Frontal cortex (tissue), 4 donors: ENCODE measurements around the gene NOX5. TPM values are rescaled to one million over a fixed set of nuclear protein-coding genes. Genes with fewer than 3 reads are reported as not detected.

ENCODE experiments used
- DNase-seq, 2 donors: peaks; one replicate each; pipeline ENCODE4 v3.0.0; 2012; ENCODE audit warnings: low spot score in 2 of 2
- FAIRE-seq: peaks from 2 replicates; lab custom pipeline; 2012; peaks lifted over from hg19 to GRCh38; lab: Jason Lieb, UNC
- total RNA-seq: library from RNA; depleted of rRNA; stranded (reverse); fragments of >200 nt; gene quantifications from one replicate; pipeline ENCODE4 v1.2.3, GENCODE V29; 2014
- donor health status: control.
- donor health status: control.
- donor health status: control.

Gene NOX5
- total RNA-seq, 1 donor from 2014 or later, result under 0.01 TPM

DNA sequence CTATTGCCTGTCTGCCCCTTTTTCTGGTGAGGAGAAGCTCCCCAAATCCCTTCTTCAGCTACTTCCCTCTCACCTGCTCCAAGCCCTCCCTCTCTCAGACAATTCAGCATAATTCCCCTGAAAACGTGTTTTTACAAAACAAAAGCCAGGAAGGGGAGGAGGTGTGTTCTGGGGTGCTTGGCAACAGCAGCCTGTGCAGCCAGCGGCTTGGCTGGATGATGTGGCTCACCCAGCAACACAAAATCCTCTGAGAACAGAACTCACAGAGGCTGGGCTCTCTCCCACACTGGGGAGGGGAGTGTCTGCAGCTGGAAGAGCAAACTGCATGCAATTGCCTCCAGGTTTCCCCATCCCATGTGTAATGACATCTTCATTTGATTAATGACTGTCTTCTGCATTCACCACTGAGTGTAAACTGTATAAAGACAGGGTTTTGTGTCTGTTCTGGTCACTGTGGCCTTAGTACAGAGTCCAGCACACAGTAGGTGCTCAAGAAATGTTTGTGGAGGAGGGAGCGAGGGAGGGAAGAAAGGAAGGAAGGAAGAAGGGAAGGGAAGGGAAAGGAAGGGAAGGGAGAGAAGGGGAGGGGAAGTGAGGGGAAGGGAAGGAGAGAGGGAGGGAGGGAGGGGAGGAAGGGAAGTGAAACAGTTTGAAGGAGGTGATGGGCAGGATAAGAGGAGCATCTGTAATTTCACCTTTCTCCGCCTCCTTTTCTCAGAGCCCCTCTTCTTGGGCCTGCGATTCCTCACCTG lies 75.9 kb downstream of the NOX5 start:
- no peak for DNase-seq

GRCh38 chr15:69091654-69092053 lies 77.2 kb downstream of the NOX5 start:
- no peak for FAIRE-seq
- no peak for DNase-seq

More for the DNA sequence above, 75.9 kb downstream of the NOX5 start:
- FAIRE-seq, result no peak

DNA sequence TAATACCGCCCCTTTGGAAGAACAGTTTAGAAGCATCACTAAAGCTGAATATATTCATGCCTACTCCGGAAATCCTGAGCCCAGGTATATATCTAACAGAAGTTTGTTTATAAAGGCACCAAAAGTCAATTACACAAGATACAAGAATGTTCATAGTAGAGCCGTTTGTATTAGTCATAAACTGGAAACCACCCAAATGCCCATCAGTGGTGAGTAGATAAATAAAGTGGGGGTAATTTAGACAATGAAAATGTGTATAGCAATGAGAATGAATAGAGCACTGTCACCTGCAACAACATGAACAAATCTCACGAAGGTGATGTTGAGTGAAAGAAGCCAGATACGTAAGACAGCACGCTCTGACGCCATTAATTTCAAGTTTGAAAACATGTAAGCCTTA lies 77.7 kb downstream of the NOX5 start:
- FAIRE-seq, result no peak
- no peak for DNase-seq

- FAIRE-seq, result no peak
- DNase-seq, result no peak
These were observed 78.6 kb downstream of the NOX5 start for GRCh38 chr15:69093127-69093526.

- FAIRE-seq, result no peak
- no peak for DNase-seq
These were observed 79.1 kb downstream of the NOX5 start for GRCh38 chr15:69093614-69094013.

DNA sequence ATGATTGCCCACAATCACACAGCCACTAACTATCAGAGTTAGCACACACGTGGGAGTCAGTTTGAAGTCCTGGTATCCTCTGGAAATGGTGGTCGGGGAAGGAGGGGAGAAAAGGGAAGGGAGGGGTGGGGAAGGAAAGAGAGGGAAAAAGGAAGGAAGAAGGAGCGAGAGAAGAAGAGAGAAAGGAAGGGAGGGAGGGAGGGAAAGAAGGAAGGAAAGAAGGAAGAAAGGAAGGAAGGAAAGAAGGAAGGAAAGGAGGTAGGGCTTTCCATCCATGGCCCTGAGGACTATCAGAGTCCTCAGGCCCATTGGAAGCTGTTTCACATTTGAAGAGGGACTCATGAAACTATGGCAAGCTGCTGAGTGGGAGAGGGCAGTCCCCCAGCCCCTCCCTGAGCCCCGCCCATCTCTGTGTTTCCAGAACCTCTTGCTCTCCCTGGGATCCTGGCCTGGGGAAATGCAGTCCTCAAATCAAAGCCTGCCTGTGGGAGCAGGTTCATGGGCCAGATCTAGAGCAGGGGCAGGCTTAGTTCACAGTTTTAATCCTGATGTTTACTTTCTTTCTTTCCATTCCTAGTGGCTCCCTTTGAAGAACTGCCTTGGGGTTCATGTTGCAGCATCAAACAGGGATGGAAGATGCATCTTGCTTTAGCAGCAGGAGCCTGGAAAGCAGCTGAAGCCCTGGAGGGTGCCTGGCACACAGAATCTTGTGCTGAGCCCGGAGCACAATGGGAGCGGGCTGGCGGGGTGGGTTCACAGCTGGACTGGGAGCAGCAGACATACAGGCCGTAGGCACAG lies 79.8 kb downstream of the NOX5 start:
- FAIRE-seq (no peak), DNase-seq (no peak)

DNA sequence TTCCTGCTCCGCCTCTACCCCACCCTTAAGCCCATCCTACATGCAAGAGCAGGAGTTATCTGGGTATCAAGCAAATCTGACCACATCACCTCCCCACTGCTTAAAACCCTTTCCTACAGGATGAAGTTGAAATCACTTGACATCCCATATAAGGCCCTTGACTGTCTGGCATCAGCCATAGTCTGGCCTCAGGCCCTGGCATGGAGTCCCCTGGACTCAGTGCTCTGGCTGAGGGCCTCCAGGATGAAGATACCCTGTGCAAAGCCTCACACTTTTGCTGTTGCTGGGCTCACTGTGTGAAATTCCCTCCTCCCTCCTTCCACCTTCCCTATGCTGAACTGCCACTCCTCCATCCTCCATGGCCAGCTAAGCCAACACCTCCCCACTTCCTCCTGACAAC lies 80.8 kb downstream of the NOX5 start:
- FAIRE-seq, result no peak
- DNase-seq, result no peak

DNA sequence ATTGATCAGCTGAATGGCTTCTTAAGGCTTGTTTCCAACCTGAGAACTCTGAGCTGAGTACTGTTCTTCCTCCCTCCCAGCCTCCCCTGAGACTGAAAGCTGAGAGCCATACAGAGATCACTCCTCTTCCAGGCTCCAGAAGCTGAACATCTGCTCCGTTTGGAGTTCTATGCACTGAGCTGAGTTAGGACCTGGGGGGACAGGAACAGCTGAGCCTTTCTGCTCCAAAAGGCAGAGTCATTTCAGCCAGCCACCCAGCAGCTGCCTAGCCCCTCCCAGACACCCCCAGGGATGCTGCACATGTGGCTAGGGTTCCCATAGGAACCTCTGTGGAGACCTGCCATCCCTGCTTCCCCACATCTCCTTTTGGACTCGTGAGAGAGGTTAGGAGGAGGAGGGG lies 81.7 kb downstream of the NOX5 start:
- FAIRE-seq (no peak), DNase-seq (no peak)

GRCh38 chr15:69096626-69097025 lies 82.1 kb downstream of the NOX5 start:
- no peak for FAIRE-seq
- DNase-seq, result no peak

- FAIRE-seq, result no peak
- no peak for DNase-seq
These were observed 84.3 kb downstream of the NOX5 start for GRCh38 chr15:69098771-69099170.

DNA sequence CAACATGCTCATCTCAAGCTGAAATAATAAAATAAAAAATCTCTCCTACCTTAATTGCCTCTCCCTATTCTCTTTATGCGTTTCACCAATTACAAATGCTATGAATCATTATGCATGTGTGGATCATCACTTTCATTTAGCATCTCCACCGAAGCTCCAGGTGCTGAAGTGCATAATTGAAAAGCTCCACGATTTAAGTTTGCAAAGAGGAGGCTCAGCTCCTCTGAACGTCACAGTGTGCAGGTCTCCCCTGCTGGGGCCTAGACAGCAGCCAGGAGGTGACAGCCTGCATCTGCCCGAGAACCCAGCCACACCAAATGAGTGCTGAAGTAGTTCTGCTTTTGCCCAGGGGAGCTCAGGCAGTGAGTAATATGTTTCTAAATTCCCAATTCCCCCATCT lies 85.4 kb downstream of the NOX5 start:
- no peak for FAIRE-seq
- no peak for DNase-seq

- no peak for FAIRE-seq
- no peak for DNase-seq
These were observed 86.3 kb downstream of the NOX5 start for GRCh38 chr15:69100821-69101220.

DNA sequence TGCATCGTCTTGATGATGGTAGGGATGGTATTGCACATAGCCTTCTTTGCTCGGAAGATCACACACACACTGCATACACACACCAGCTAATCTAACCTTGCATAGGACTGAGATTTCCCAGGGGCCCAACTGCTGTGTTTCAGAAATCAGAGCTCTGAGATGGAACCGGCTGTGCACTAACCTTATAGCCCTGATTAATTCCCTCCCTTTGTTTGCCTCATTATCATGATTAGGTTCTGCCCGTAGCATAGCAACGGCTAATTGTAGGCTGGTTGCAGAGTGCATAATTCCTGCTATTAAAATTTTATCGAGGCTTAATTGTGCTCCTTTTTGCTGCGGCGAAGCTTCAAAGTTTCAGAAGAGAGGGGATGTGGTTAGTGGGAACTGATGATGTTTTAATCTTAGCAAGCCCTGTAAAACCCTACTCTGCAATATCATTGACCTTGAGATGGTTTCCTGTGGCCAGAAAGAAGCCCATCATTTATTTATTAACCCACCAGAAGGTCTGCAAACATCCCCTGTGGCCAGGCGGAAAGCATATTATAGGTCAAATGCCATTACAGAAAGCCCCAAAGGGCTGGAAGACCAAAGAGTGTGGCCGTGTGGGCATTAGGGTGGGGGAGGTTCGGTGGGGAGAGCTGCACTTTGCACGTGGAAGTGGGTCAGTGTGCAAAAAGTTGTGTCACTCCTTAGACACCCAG lies 89.7 kb downstream of the NOX5 start:
- DNase-seq (no peak), FAIRE-seq (no peak)

GRCh38 chr15:69105451-69105985 lies 91.0 kb downstream of the NOX5 start:
- DNase-seq, result no peak
- no peak for FAIRE-seq

GRCh38 chr15:69107025-69107620 lies 92.6 kb downstream of the NOX5 start:
- FAIRE-seq (no peak), DNase-seq (no peak)

Other genes starting within 250 kb of the NOX5 start
- 104 TPM for gene ANP32A, start 193.8 kb upstream of the NOX5 start, total RNA-seq
- gene SPESP1, start 84.2 kb upstream of the NOX5 start, total RNA-seq, result 4.5 TPM
- 76.6 TPM for gene GLCE, start 145.9 kb downstream of the NOX5 start, total RNA-seq